Panc1 (cell line): ENCODE results near the gene PPARGC1A.

Experiments
- POLR2AphosphoS5 ChIP-seq: IDR thresholded peaks from 2 replicates; pipeline ENCODE4 v1.6.1; 2012; ENCODE audit warnings: mild to moderate bottlenecking, low read depth, low read length, moderate library complexity
- SIN3A ChIP-seq: IDR thresholded peaks from 2 replicates; pipeline ENCODE4 v1.6.1; 2012; ENCODE audit warnings: low read depth, mild to moderate bottlenecking, low read length, moderate library complexity, borderline replicate concordance; ENCODE audit not compliant: insufficient read depth
- TF ChIP-seq, protein P1 (sequence below): fragments of 450-650 bp; IDR thresholded peaks from 2 replicates; pipeline ENCODE4 v1.5.1; 2017; ENCODE audit warnings: mild to moderate bottlenecking

- TF ChIP-seq, protein P1, sequence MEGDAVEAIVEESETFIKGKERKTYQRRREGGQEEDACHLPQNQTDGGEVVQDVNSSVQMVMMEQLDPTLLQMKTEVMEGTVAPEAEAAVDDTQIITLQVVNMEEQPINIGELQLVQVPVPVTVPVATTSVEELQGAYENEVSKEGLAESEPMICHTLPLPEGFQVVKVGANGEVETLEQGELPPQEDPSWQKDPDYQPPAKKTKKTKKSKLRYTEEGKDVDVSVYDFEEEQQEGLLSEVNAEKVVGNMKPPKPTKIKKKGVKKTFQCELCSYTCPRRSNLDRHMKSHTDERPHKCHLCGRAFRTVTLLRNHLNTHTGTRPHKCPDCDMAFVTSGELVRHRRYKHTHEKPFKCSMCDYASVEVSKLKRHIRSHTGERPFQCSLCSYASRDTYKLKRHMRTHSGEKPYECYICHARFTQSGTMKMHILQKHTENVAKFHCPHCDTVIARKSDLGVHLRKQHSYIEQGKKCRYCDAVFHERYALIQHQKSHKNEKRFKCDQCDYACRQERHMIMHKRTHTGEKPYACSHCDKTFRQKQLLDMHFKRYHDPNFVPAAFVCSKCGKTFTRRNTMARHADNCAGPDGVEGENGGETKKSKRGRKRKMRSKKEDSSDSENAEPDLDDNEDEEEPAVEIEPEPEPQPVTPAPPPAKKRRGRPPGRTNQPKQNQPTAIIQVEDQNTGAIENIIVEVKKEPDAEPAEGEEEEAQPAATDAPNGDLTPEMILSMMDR: no peak
- TF ChIP-seq POLR2AphosphoS5 (no peak), SIN3A (no peak)
Measured at GRCh38 chr4:23932186-23932585, 42.3 kb upstream of the PPARGC1A start.
